ENCODE results near the gene SCARB2. TPM values are rescaled to one million over a fixed set of nuclear protein-coding genes. Genes with fewer than 3 reads are reported as not detected.

SCARB2 gene
- total RNA-seq, 1 experiment from 2014 or later, result 37.6 TPM

DNA sequence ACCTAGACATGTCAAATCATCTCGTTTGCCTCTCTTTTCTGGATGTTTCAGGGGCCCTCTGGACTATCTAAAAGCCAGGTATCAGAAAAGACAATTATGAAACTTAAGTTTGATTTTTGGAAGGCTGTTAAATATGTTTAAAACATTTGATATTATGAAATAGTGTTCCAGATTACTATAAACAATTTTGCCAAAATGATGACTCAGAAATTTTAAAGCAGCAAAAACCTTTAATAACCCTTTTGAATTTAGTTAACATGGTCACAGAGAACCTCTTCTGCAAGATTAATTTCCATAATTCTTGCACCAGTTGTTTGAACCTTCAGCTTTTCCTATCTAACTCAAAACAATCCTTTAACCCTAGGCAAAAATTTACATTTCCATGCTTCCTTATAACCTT is 19.1 kb upstream of the SCARB2 start:
- Histone ChIP-seq H4K20me1 (ENCODE audit: insufficient read depth) (no peaks in the 10 kb centered on the region), H3K9me2 (ENCODE audit: insufficient read depth) (no peaks in the 10 kb centered on the region), H3K4me1 (replicated peaks; ENCODE audit: insufficient read depth) (peaks cover 45% of the 10 kb centered on the region), H3K4me3 (no peak overlapping the region), H3K27ac (no peak overlapping the region), H3K27me3 (ENCODE audit: insufficient read depth, low read depth) (no peaks in the 10 kb centered on the region), H2AFZ (no peak overlapping the region), H3K36me3 (ENCODE audit: low read depth) (no peaks in the 10 kb centered on the region), H3K4me2 (no peak overlapping the region), H3K79me2 (ENCODE audit: low read depth) (no peaks in the 10 kb centered on the region), H3K9me3 (ENCODE audit: insufficient read depth, low read depth) (no peaks in the 10 kb centered on the region; the same call in 1 of the 2 replicates), H3F3A (ENCODE audit: insufficient read depth, low read depth) (peaks cover 11% of the 10 kb centered on the region; the same call in 1 of the 2 replicates)
- intact Hi-C loops (cut with micrococcal nuclease; ENCODE audit: unreplicated experiment), result no loop called here
- no peak for DNase-seq
- no peak for TF ChIP-seq EZH2 (IDR thresholded peaks at IDR 0.05; ENCODE audit: low read depth)
- TF ChIP-seq, protein P1, sequence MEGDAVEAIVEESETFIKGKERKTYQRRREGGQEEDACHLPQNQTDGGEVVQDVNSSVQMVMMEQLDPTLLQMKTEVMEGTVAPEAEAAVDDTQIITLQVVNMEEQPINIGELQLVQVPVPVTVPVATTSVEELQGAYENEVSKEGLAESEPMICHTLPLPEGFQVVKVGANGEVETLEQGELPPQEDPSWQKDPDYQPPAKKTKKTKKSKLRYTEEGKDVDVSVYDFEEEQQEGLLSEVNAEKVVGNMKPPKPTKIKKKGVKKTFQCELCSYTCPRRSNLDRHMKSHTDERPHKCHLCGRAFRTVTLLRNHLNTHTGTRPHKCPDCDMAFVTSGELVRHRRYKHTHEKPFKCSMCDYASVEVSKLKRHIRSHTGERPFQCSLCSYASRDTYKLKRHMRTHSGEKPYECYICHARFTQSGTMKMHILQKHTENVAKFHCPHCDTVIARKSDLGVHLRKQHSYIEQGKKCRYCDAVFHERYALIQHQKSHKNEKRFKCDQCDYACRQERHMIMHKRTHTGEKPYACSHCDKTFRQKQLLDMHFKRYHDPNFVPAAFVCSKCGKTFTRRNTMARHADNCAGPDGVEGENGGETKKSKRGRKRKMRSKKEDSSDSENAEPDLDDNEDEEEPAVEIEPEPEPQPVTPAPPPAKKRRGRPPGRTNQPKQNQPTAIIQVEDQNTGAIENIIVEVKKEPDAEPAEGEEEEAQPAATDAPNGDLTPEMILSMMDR (conservative IDR thresholded peaks at IDR 0.05), result no peak
- ChIA-PET CTCF (no interaction called here), POLR2A (ENCODE audit: unreplicated experiment) (no interaction called here)
- BruUV-seq (replicated peaks), result no TSS peak

DNA sequence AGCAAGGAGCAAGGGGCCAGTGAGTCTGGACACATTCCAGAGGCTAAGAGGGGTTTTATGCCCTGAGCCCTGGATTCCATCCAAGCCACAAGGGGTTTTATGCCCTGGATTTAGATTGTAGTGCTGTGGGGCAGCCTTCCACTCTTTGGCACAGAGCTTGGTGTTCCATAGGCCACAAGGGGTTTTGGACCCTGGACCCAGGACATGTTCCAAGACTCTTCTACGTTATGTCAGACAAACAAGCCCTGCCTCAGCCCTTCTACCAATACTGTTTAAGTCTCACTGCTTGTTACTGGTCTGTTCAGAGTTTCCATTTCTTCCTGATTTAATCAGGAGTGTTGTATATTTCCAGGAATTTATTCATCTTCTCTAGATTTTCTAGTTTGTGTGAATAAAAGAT is 12.8 kb upstream of the SCARB2 start:
- Histone ChIP-seq H2AFZ (no peak overlapping the region), H3K4me2 (no peak overlapping the region), H3K4me3 (no peak overlapping the region), H3K36me3 (ENCODE audit: low read depth) (no peaks in the 10 kb centered on the region), H4K20me1 (ENCODE audit: insufficient read depth) (no peaks in the 10 kb centered on the region), H3K4me1 (replicated peaks; ENCODE audit: insufficient read depth) (peaks cover 12% of the 10 kb centered on the region), H3K27me3 (ENCODE audit: insufficient read depth, low read depth) (no peaks in the 10 kb centered on the region), H3F3A (ENCODE audit: insufficient read depth, low read depth) (no peaks in the 10 kb centered on the region), H3K79me2 (ENCODE audit: low read depth) (no peaks in the 10 kb centered on the region), H3K27ac (no peak overlapping the region), H3K9me3 (ENCODE audit: insufficient read depth, low read depth) (no peaks in the 10 kb centered on the region; the same call in 1 of the 2 replicates), H3K9me2 (ENCODE audit: insufficient read depth) (no peaks in the 10 kb centered on the region)
- no TSS peak for BruUV-seq (replicated peaks)
- POLR2A ChIA-PET (ENCODE audit: unreplicated experiment), result no interaction called here
- CTCF ChIA-PET, result no interaction called here
- intact Hi-C loops (cut with micrococcal nuclease; ENCODE audit: unreplicated experiment), result no loop called here
- TF ChIP-seq, protein P1 (conservative IDR thresholded peaks at IDR 0.05), result no peak
- TF ChIP-seq EZH2 (IDR thresholded peaks at IDR 0.05; ENCODE audit: low read depth), result no peak
- DNase-seq, result no peak

GRCh38 chr4:76224171-76224570 is 10.5 kb upstream of the SCARB2 start:
- Histone ChIP-seq H3K36me3 (ENCODE audit: low read depth) (no peaks in the 10 kb centered on the region), H3K27me3 (ENCODE audit: insufficient read depth, low read depth) (no peaks in the 10 kb centered on the region), H4K20me1 (ENCODE audit: insufficient read depth) (no peaks in the 10 kb centered on the region), H2AFZ (no peak overlapping the region), H3K4me1 (replicated peaks; ENCODE audit: insufficient read depth) (peaks cover 10% of the 10 kb centered on the region), H3K79me2 (ENCODE audit: low read depth) (no peaks in the 10 kb centered on the region), H3K9me2 (ENCODE audit: insufficient read depth) (no peaks in the 10 kb centered on the region), H3K9me3 (ENCODE audit: insufficient read depth, low read depth) (no peaks in the 10 kb centered on the region; the same call in 1 of the 2 replicates), H3K4me3 (no peak overlapping the region), H3F3A (ENCODE audit: insufficient read depth, low read depth) (peaks cover 9% of the 10 kb centered on the region; the same call in 1 of the 2 replicates), H3K4me2 (no peak overlapping the region), H3K27ac (no peak overlapping the region)
- TF ChIP-seq, protein P1 (conservative IDR thresholded peaks at IDR 0.05), result no peak
- TF ChIP-seq EZH2 (IDR thresholded peaks at IDR 0.05; ENCODE audit: low read depth), result no peak
- BruUV-seq (replicated peaks), result no TSS peak
- intact Hi-C loops (cut with micrococcal nuclease; ENCODE audit: unreplicated experiment), result no loop called here
- POLR2A ChIA-PET (ENCODE audit: unreplicated experiment), result no interaction called here
- CTCF ChIA-PET, result no interaction called here
- DNase-seq, result no peak

Measured in PC-9 (cell line).